Esophagus muscularis mucosa (tissue), 4 donors: Measurements from ENCODE around the gene ABR. TPM values are rescaled to one million over a fixed set of nuclear protein-coding genes. Genes with fewer than 3 reads are reported as not detected.

ENCODE experiments used
- DNase-seq: peaks from one replicate; pipeline ENCODE4 v3.0.0-alpha.2; 2017; ENCODE audit errors: extremely low spot score
- H3K27ac ChIP-seq, 4 donors: fragments of 200-600 bp; sonication (generic); replicated peaks in 1 of 4; 1 replicate in 3 of 4; 2 replicates in 1 of 4; pipeline ENCODE4 v1.5.1; 2016 to 2019; ENCODE audit warnings: mild to moderate bottlenecking in 1 of 4
- H3K27me3 ChIP-seq, 4 donors: fragments of 200-600 bp; sonication (generic); one replicate each; pipeline versions ENCODE4 v1.5.1 to v1.6.0; 2016 to 2019
- H3K36me3 ChIP-seq, 4 donors: fragments of 200-600 bp; sonication (generic); one replicate each; pipeline ENCODE4 v1.5.1; 2016 to 2019
- H3K4me1 ChIP-seq, 4 donors: fragments of 200-600 bp; sonication (generic); one replicate each; pipeline ENCODE4 v1.5.1; 2016 to 2019
- H3K4me3 ChIP-seq, 4 donors: fragments of 200-600 bp; sonication (generic); 1 replicate in 2 of 4; 2 replicates in 2 of 4; pipeline ENCODE4 v1.5.1; 2016 to 2019; ENCODE audit warnings: mild to moderate bottlenecking in 4 of 4, moderate library complexity in 1 of 4
- H3K9me3 ChIP-seq, 4 donors: fragments of 200-600 bp; sonication (generic); 1 replicate in 3 of 4; 2 replicates in 1 of 4; pipeline ENCODE4 v1.5.1; 2016 to 2019
- EP300 ChIP-seq: sonication (generic); formaldehyde crosslinking; IDR thresholded peaks from one replicate; pipeline ENCODE4 v1.6.1; 2017; ENCODE audit warnings: antibody characterized with exemption
- POLR2A ChIP-seq: fragments of 450-650 bp; IDR thresholded peaks from one replicate; pipeline ENCODE4 v1.6.1; 2017; ENCODE audit warnings: antibody characterized with exemption, moderate library complexity, mild to moderate bottlenecking, low read depth
- POLR2AphosphoS5 ChIP-seq, 2 donors: sonication (generic); formaldehyde crosslinking; IDR thresholded peaks; one replicate each; pipeline ENCODE4 v1.6.1; 2017; ENCODE audit warnings: antibody characterized with exemption in 2 of 2
- WGBS: methylation state at CpG from one replicate; pipeline ENCODE4 v1.1.5; 2018; 5-methylcytosine and 5-hydroxymethylcytosine counted together
- intact Hi-C: fragments of 100-400 bp; cut with DNase I; formaldehyde crosslinking; loops from one replicate; pipeline ENCODE4 v1.15.1; 2023
- total RNA-seq, 4 donors: library from RNA; depleted of rRNA; stranded (reverse); fragments of >200 nt; gene quantifications; one replicate each; pipeline versions ENCODE4 v1.1.0 to v1.2.1, GENCODE V29; 2016
- TF ChIP-seq, protein P1 (sequence below), 3 experiments: fragments of 200-600 bp in 2 of 3; fragments of 450-650 bp in 1 of 3; sonication (generic) in 2 of 3; IDR thresholded peaks; one replicate each; pipeline ENCODE4 v1.5.1; 2017 to 2019; ENCODE audit warnings: antibody characterized with exemption in 3 of 3, mild to moderate bottlenecking in 2 of 3, moderate library complexity in 1 of 3

Gene ABR
- total RNA-seq, 4 donors from 2014 or later = 98.4 to 142 (median 114) TPM

DNA sequence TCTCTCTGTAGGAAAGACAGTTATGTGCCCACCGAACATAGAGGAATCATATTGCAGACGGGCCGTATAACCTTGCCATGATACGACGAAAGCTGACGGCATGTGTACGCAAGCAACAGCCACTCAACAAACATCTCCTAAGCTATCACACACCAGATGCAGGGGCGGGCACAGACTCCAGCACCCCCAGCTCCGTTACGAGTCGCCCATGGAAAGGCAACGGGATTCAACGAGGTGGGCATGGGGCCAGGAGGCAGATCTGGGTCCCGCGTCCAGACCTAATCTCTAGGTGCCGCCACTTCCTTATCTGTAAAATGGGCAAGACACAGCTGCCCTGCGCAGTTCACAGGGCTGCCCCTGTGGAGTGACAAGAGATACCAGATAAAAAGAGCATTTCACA, 35.6 kb downstream of the ABR start:
- H3K27ac ChIP-seq = no peak overlapping the region
- H3K36me3 ChIP-seq = peaks cover 0 to 9% (median 2%) of the 10 kb centered on the region in 4 donors
- no peak overlapping the region for H3K4me3 ChIP-seq
- H3K9me3 ChIP-seq = no peaks in the 10 kb centered on the region
- TF ChIP-seq POLR2AphosphoS5 (IDR thresholded peaks at IDR 0.05) = no peak
- TF ChIP-seq, protein P1, sequence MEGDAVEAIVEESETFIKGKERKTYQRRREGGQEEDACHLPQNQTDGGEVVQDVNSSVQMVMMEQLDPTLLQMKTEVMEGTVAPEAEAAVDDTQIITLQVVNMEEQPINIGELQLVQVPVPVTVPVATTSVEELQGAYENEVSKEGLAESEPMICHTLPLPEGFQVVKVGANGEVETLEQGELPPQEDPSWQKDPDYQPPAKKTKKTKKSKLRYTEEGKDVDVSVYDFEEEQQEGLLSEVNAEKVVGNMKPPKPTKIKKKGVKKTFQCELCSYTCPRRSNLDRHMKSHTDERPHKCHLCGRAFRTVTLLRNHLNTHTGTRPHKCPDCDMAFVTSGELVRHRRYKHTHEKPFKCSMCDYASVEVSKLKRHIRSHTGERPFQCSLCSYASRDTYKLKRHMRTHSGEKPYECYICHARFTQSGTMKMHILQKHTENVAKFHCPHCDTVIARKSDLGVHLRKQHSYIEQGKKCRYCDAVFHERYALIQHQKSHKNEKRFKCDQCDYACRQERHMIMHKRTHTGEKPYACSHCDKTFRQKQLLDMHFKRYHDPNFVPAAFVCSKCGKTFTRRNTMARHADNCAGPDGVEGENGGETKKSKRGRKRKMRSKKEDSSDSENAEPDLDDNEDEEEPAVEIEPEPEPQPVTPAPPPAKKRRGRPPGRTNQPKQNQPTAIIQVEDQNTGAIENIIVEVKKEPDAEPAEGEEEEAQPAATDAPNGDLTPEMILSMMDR (IDR thresholded peaks at IDR 0.05) = no peak
- TF ChIP-seq POLR2A = no peak
- TF ChIP-seq EP300 = no peak
- H3K27me3 ChIP-seq = no peaks in the 10 kb centered on the region
- no peak for DNase-seq
- H3K4me1 ChIP-seq = peaks cover 0 to 21% (median 13%) of the 10 kb centered on the region in 4 donors
- 89% methylated on average over 17 of the region's 17 CpGs for WGBS
- intact Hi-C loops = no loop called here

DNA sequence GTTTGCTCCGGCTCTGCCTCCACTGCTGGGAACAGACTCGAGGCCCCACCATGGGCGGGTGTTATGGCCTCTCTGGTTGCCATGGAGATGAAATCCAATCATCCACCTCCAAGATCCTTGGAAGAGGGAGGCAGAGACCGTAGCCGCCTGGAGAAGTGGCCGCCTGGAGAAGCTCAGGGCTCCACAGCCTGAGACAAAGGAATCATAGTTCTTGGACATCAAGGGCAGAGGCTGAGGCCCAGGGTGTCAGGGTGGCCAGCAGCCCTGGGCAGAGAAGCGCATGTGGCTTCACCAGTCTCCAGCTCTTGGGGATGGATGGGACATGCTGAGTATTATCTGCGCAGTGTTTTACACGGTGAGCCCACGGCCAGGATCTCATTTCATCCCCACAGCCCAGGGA, 36.2 kb downstream of the ABR start:
- intact Hi-C loops = no loop called here
- TF ChIP-seq POLR2A (no peak), POLR2AphosphoS5 (IDR thresholded peaks at IDR 0.05) (no peak), EP300 (no peak)
- TF ChIP-seq, protein P1 (IDR thresholded peaks at IDR 0.05) = no peak
- H3K4me3 ChIP-seq = no peak overlapping the region
- 63% methylated on average over 7 of the region's 10 CpGs for WGBS
- peaks cover 0 to 8% (median 2%) of the 10 kb centered on the region in 4 donors for H3K36me3 ChIP-seq
- H3K9me3 ChIP-seq = no peaks in the 10 kb centered on the region
- H3K27ac ChIP-seq = no peak overlapping the region
- peaks cover 0 to 27% (median 13%) of the 10 kb centered on the region in 4 donors for H3K4me1 ChIP-seq
- DNase-seq = no peak
- no peaks in the 10 kb centered on the region for H3K27me3 ChIP-seq

DNA sequence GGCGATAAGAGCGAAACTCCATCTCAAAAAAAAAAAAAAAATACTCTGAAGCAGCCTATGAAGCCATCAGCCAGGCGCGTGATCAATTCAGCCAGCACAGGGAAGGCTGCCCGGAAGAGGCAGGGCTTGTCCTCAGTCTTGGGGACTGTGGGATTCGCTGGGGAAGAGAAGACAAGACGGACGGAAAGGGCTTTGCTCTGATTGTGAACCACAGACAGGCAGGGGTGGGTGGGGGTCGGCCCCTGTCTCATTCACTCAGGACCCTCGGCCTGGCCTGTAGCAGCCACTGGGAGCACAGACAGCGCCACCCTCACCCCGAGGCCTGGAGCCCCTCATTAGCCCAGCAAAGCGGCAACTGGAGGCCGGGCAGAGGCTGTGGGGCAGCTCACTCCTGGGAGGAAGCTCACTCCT, 37.2 kb downstream of the ABR start:
- no peak overlapping the region for H3K4me3 ChIP-seq
- TF ChIP-seq POLR2AphosphoS5 (IDR thresholded peaks at IDR 0.05) = no peak
- no peak for TF ChIP-seq POLR2A
- TF ChIP-seq, protein P1 (IDR thresholded peaks at IDR 0.05) = no peak
- no peak for TF ChIP-seq EP300
- no peaks in the 10 kb centered on the region for H3K9me3 ChIP-seq
- H3K36me3 ChIP-seq = no peaks in the 10 kb centered on the region
- intact Hi-C loops = no loop called here
- WGBS = 93% methylated on average over 14 of the region's 14 CpGs
- H3K4me1 ChIP-seq = peaks cover 0 to 25% (median 9%) of the 10 kb centered on the region in 4 donors
- no peak for DNase-seq
- no peak overlapping the region for H3K27ac ChIP-seq
- H3K27me3 ChIP-seq = no peaks in the 10 kb centered on the region

DNA sequence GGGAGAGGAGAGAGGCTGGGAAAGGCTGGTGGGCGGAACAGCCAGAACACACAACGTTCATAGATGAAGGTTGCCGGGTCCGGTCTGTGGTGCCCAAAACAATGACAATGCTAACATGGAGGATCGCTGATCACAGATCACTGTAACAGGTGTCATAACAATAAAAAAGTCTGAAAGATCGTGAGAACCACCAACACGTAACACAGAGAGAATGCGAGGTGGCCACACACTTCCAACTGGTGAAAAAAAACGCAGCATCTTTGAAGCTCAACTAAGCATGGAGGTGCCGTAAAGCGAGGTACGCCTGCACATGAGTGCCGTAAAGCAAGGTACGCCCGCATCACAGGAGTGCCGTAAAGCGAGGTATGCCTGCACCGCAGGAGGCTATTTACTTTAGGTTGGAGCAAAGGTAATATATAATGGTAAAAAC, 42.3 kb downstream of the ABR start:
- no peak for DNase-seq
- WGBS = 93% methylated on average over 18 of the region's 18 CpGs
- H3K4me3 ChIP-seq = no peak overlapping the region
- intact Hi-C loops = loop anchor here (5.0 kb wide), 1 partner anchor 45 kb away; no protein-coding TSS in a partner anchor
- H3K27me3 ChIP-seq = no peaks in the 10 kb centered on the region
- H3K9me3 ChIP-seq = no peaks in the 10 kb centered on the region
- no peak overlapping the region for H3K27ac ChIP-seq
- H3K4me1 ChIP-seq = peaks cover 28 to 66% (median 45%) of the 10 kb centered on the region in 4 donors
- no peaks in the 10 kb centered on the region for H3K36me3 ChIP-seq
- TF ChIP-seq, protein P1 (IDR thresholded peaks at IDR 0.05) = no peak
- TF ChIP-seq EP300 (no peak), POLR2AphosphoS5 (IDR thresholded peaks at IDR 0.05) (no peak), POLR2A (no peak)

DNA sequence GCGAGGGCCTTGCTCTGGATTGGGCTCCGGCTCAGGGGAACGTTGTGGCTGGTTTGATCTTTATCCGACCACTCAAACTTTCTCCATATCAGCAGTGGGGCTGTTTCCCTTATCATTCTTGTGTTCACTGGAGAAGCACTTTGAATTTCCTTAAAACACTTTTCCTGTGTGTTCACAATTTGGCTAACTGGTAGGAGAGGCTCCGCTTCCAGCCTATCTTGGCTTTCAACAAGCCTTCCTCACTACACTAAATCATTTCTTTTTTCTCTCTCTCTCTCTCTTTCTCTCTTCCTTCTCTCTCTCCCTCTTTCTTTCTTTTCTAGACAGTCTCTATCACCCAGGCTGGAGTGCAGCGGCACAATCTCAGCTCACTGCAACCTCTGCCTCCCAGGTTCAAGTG, 43.0 kb downstream of the ABR start:
- H3K27ac ChIP-seq = no peak overlapping the region
- TF ChIP-seq EP300 (no peak), POLR2A (no peak), POLR2AphosphoS5 (IDR thresholded peaks at IDR 0.05) (no peak)
- TF ChIP-seq, protein P1 (IDR thresholded peaks at IDR 0.05) = no peak
- no peak for DNase-seq
- no peak overlapping the region for H3K4me3 ChIP-seq
- H3K4me1 ChIP-seq = peaks cover 28 to 66% (median 45%) of the 10 kb centered on the region in 4 donors
- WGBS = 92% methylated on average over 6 of the region's 6 CpGs
- H3K27me3 ChIP-seq = no peaks in the 10 kb centered on the region
- intact Hi-C loops = loop anchor here (5.0 kb wide), 1 partner anchor 46 kb away; no protein-coding TSS in a partner anchor
- no peaks in the 10 kb centered on the region for H3K36me3 ChIP-seq
- H3K9me3 ChIP-seq = no peaks in the 10 kb centered on the region
